PC-3 (cell line): ENCODE measurements around the gene WIPF1. TPM values are rescaled to one million over a fixed set of nuclear protein-coding genes. Genes with fewer than 3 reads are reported as not detected.

Experiments used
- ATAC-seq: fragments of 200-7000 bp; cut with Tn5 transposase; 2 replicates; pipeline ENCODE4 v1.9.1; 2020; ENCODE audit warnings: mild to moderate bottlenecking, moderate library complexity
- BruUV-seq: library from RNA; stranded (reverse); fragments of 400-500 nt; replicated peaks from 2 replicates; lab custom pipeline; 2021; lab: Mats Ljungman, UMichigan
- CTCF ChIA-PET: fragments of 300-600 bp; sonication (Branson Sonifier 250); formaldehyde crosslinking; loops from one replicate; lab custom pipeline; 2022; ENCODE audit warnings: antibody characterized with exemption; lab: Charles Lee
- POLR2A ChIA-PET: fragments of 300-600 bp; sonication (Branson Sonifier 250); formaldehyde crosslinking; loops from one replicate; lab custom pipeline; 2022; ENCODE audit warnings: antibody characterized with exemption; ENCODE audit not compliant: unreplicated experiment; lab: Charles Lee
- DNase-seq: peaks from one replicate; pipeline ENCODE4 v3.0.0-alpha.2; 2015
- H2AFZ ChIP-seq: fragments of 300-600 bp; sonication (generic); 2 replicates; pipeline ENCODE4 v1.6.0; 2016; ENCODE audit warnings: antibody characterized with exemption, low read length
- H3F3A ChIP-seq: fragments of 300-600 bp; sonication (generic); one replicate; pipeline ENCODE4 v1.6.0; 2017; ENCODE audit warnings: antibody characterized with exemption, low read length, control low read depth, mild to moderate bottlenecking; ENCODE audit not compliant: unreplicated experiment
- H3K27ac ChIP-seq: fragments of 300-600 bp; sonication (generic); 2 replicates; pipeline ENCODE4 v1.5.1; 2016; ENCODE audit warnings: mild to moderate bottlenecking, low read length
- H3K27me3 ChIP-seq: fragments of 300-600 bp; sonication (generic); 2 replicates; pipeline ENCODE4 v1.6.1; 2016; ENCODE audit warnings: low read length, mixed read lengths
- H3K36me3 ChIP-seq: fragments of 300-600 bp; sonication (generic); 2 replicates; pipeline ENCODE4 v1.6.1; 2016; ENCODE audit warnings: low read depth, mixed run types, low read length, mixed read lengths
- H3K4me1 ChIP-seq: fragments of 300-600 bp; sonication (generic); 2 replicates; pipeline ENCODE4 v1.5.1; 2016; ENCODE audit warnings: low read length; ENCODE audit not compliant: insufficient read depth
- H3K4me2 ChIP-seq: fragments of 300-600 bp; sonication (generic); 2 replicates; pipeline ENCODE4 v1.6.0; 2016; ENCODE audit warnings: low read length
- H3K4me3 ChIP-seq: fragments of 300-600 bp; sonication (generic); 2 replicates; pipeline ENCODE4 v1.5.1; 2016; ENCODE audit warnings: mild to moderate bottlenecking, low read length, mixed read lengths
- H3K79me2 ChIP-seq: fragments of 300-600 bp; sonication (generic); 2 replicates; pipeline ENCODE4 v1.6.1; 2017; ENCODE audit warnings: low read length, mixed read lengths
- H3K9ac ChIP-seq: fragments of 300-600 bp; sonication (generic); 2 replicates; pipeline ENCODE4 v1.6.0; 2016; ENCODE audit warnings: mild to moderate bottlenecking, low read length
- H3K9me2 ChIP-seq: fragments of 300-600 bp; sonication (generic); replicated peaks from 2 replicates; pipeline ENCODE4 v1.6.1; 2016; ENCODE audit warnings: mixed run types, low read length, mixed read lengths
- H3K9me3 ChIP-seq: fragments of 300-600 bp; sonication (generic); 2 replicates; pipeline ENCODE4 v1.6.1; 2016; ENCODE audit warnings: low read length, mixed read lengths
- H4K20me1 ChIP-seq: fragments of 300-600 bp; sonication (generic); 2 replicates; pipeline ENCODE4 v1.6.1; 2016; ENCODE audit warnings: low read length, mixed read lengths
- EZH2 ChIP-seq: fragments of 300-600 bp; sonication (generic); IDR thresholded peaks from one replicate; pipeline ENCODE4 v1.6.1; 2017; ENCODE audit warnings: antibody characterized with exemption, mild to moderate bottlenecking, low read length; ENCODE audit not compliant: unreplicated experiment
- EZH2phosphoT487 ChIP-seq: fragments of 300-600 bp; sonication (generic); IDR thresholded peaks from 2 replicates; pipeline ENCODE4 v1.6.1; 2018; ENCODE audit warnings: mild to moderate bottlenecking, antibody characterized with exemption, low read length, borderline replicate concordance
- intact Hi-C: fragments of 100-400 bp; cut with micrococcal nuclease; formaldehyde crosslinking; loops from 2 replicates; pipeline ENCODE4 v1.9.0; 2023
- total RNA-seq: library from RNA; depleted of rRNA; stranded (reverse); fragments of >200 nt; gene quantifications from 2 replicates; pipeline ENCODE4 v1.2.3, GENCODE V29; 2014
- TF ChIP-seq, protein P1 (sequence below): fragments of 300-600 bp; sonication (generic); conservative IDR thresholded peaks from 2 replicates; pipeline ENCODE4 v1.5.1; 2017; ENCODE audit warnings: antibody characterized with exemption, low read depth, mild to moderate bottlenecking, low read length

Gene WIPF1
- total RNA-seq, 1 experiment from 2014 or later: 0.29 TPM

DNA sequence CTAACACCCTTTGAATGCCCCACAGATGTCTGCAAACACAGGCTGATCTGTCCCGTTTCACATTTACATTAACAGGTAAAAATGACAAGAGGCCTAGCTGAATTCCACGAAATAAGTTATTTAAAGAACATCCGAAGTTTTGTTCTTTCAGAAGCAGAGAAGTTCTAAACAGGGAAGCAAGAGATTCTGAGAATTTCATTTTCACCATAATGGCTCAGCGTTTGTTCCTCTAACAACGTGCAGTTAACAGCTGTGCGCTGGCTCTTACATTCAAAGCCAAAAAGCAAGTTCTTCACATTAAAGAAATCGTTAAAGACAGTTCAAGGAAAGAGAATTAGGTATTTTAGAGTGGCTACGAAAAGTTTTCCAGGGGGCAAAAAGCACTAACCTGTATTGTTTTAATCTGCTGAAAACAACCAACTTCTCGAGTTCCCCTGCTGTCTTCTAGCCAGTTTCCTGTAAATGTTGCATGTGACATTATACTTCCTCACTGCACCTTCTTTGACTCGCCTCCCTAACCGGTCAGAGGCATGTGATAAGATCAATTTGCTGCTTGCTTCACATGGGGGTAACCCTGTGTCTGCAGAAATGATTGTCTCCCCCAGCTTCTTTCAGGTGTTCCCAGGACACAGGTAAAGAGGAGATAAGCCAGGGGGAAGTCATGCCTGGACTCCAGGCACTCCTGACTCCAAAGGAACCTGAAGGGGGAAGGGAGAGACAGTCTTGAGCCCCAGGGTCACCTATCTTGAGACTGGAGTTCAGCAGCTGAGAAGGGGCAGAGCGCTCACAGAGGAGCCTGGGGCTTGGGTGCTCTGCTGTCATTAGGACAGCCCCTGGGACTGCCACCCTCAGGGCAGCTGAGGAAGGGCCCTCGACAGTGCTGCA is 36.8 kb upstream of the WIPF1 start:
- no peak for DNase-seq
- TF ChIP-seq, protein P1, sequence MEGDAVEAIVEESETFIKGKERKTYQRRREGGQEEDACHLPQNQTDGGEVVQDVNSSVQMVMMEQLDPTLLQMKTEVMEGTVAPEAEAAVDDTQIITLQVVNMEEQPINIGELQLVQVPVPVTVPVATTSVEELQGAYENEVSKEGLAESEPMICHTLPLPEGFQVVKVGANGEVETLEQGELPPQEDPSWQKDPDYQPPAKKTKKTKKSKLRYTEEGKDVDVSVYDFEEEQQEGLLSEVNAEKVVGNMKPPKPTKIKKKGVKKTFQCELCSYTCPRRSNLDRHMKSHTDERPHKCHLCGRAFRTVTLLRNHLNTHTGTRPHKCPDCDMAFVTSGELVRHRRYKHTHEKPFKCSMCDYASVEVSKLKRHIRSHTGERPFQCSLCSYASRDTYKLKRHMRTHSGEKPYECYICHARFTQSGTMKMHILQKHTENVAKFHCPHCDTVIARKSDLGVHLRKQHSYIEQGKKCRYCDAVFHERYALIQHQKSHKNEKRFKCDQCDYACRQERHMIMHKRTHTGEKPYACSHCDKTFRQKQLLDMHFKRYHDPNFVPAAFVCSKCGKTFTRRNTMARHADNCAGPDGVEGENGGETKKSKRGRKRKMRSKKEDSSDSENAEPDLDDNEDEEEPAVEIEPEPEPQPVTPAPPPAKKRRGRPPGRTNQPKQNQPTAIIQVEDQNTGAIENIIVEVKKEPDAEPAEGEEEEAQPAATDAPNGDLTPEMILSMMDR: no peak
- TF ChIP-seq EZH2 (no peak), EZH2phosphoT487 (no peak)
- H3K27ac ChIP-seq: no peak overlapping the region
- H3K9me2 ChIP-seq: no peaks in the 10 kb centered on the region
- no peaks in the 10 kb centered on the region for H4K20me1 ChIP-seq
- no peaks in the 10 kb centered on the region for H3K27me3 ChIP-seq
- no peak overlapping the region for H3K4me3 ChIP-seq
- ChIA-PET CTCF (interaction anchor here (0.6 to 0.7 kb wide), 3 partner anchors 31 to 63 kb away, joined by 3 to 4 read pairs (median 4); no protein-coding TSS in a partner anchor), POLR2A (no interaction called here)
- intact Hi-C loops: no loop called here
- BruUV-seq: no TSS peak
- no peak; the same call in 1 of the 2 replicates for ATAC-seq
- H3K9ac ChIP-seq: no peak overlapping the region
- H2AFZ ChIP-seq: no peak overlapping the region
- H3F3A ChIP-seq: no peaks in the 10 kb centered on the region
- H3K4me2 ChIP-seq: no peak overlapping the region
- no peaks in the 10 kb centered on the region for H3K4me1 ChIP-seq
- H3K79me2 ChIP-seq: no peaks in the 10 kb centered on the region
- H3K36me3 ChIP-seq: no peaks in the 10 kb centered on the region
- no peaks in the 10 kb centered on the region for H3K9me3 ChIP-seq

DNA sequence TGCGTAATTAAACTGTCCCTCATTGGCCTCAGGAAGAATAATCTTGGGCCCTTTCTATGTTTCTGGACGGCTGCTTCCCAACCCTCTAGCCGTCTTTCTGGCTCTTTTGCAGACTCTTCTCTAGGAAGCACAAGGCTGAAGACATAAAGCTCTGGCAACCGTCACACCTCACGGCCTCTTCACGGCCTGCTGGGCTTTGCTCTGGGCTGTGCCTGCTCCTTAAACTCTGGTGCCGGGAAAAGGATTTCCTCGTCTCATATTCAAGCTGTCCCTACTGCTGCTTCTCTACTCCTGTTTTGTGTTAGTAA is 36.0 kb upstream of the WIPF1 start:
- H3F3A ChIP-seq: no peaks in the 10 kb centered on the region
- no peaks in the 10 kb centered on the region for H3K9me2 ChIP-seq
- intact Hi-C loops: no loop called here
- H3K27me3 ChIP-seq: no peaks in the 10 kb centered on the region
- no peak overlapping the region for H3K4me2 ChIP-seq
- ChIA-PET CTCF (no interaction called here), POLR2A (no interaction called here)
- no peak overlapping the region for H3K4me3 ChIP-seq
- DNase-seq: no peak
- no peaks in the 10 kb centered on the region for H3K36me3 ChIP-seq
- no peaks in the 10 kb centered on the region for H3K79me2 ChIP-seq
- H4K20me1 ChIP-seq: no peaks in the 10 kb centered on the region
- no peak overlapping the region for H3K27ac ChIP-seq
- TF ChIP-seq, protein P1: no peak
- TF ChIP-seq EZH2: no peak
- TF ChIP-seq EZH2phosphoT487: no peak
- ATAC-seq: no peak
- no peak overlapping the region for H3K9ac ChIP-seq
- H3K9me3 ChIP-seq: no peaks in the 10 kb centered on the region
- no TSS peak for BruUV-seq
- H3K4me1 ChIP-seq: no peaks in the 10 kb centered on the region
- H2AFZ ChIP-seq: no peak overlapping the region
